Thoracic aorta (tissue), 2 donors: ENCODE results near the gene PTCH2. TPM values are rescaled to one million over a fixed set of nuclear protein-coding genes. Genes with fewer than 3 reads are reported as not detected.

ENCODE experiments used
- ATAC-seq: fragments of 150-250 bp; one replicate; pipeline ENCODE4 v1.8.0; 2017; ENCODE audit warnings: low read depth; ENCODE audit not compliant: insufficient number of reproducible peaks, low FRiP score
- DNase-seq: peaks from one replicate; pipeline ENCODE4 v3.0.0-alpha.2; 2020; ENCODE audit warnings: low spot score
- H3K27ac ChIP-seq, 2 donors: fragments of 200-600 bp; sonication (generic); 1 replicate in 1 of 2; 2 replicates in 1 of 2; pipeline ENCODE4 v1.5.1; 2016; ENCODE audit warnings: mild to moderate bottlenecking in 2 of 2, moderate library complexity in 2 of 2
- H3K27me3 ChIP-seq: fragments of 200-600 bp; sonication (generic); replicated peaks from 2 replicates; pipeline ENCODE4 v1.6.0; 2016; ENCODE audit warnings: mild to moderate bottlenecking; ENCODE audit not compliant: insufficient read depth
- H3K36me3 ChIP-seq: fragments of 200-600 bp; sonication (generic); one replicate; pipeline ENCODE4 v1.5.1; 2016
- H3K4me1 ChIP-seq, 2 donors: fragments of 200-600 bp; sonication (generic); 1 replicate in 1 of 2; 2 replicates in 1 of 2; pipeline versions ENCODE4 v1.5.1 to v1.6.0; 2016; ENCODE audit warnings: low read depth in 2 of 2, mild to moderate bottlenecking in 1 of 2; ENCODE audit not compliant: control insufficient read depth in 1 of 2
- H3K4me3 ChIP-seq: fragments of 200-600 bp; sonication (generic); 2 replicates; pipeline ENCODE4 v1.5.1; 2016; ENCODE audit warnings: mild to moderate bottlenecking
- H3K9me3 ChIP-seq: fragments of 200-600 bp; sonication (generic); 2 replicates; pipeline ENCODE4 v1.5.1; 2016
- CTCF ChIP-seq: fragments of 200-600 bp; sonication (generic); IDR thresholded peaks from one replicate; pipeline ENCODE4 v1.5.1; 2019; ENCODE audit warnings: antibody characterized with exemption
- total RNA-seq, 2 donors: library from RNA; depleted of rRNA; stranded (reverse); fragments of >200 nt; gene quantifications; one replicate each; pipeline versions ENCODE4 v1.1.0 to v1.2.3, GENCODE V29; 2016

Gene PTCH2
- total RNA-seq, 2 donors from 2014 or later, result 0.95 to 1.3 TPM

DNA sequence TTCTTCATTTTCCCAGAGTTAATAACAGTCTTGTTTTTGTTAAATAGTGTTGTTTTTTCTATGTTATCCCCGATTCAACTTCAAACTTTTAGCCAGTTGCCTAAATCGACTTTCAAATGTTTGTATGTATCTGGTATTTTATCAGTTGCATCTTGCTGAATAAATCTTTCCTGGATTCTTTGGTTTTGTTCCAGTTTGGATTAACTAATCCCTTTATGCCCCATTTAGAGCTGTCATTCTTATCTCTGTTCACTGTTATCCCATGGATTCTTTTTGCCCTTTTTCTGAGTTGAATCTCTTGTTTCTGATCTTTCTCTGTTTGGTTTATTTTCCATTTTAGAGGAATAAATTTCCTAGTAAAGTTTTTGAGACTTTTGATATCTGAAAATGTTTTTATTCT is 31.1 kb upstream of the PTCH2 start:
- Histone ChIP-seq H3K36me3 (peaks cover 12% of the 10 kb centered on the region), H3K27me3 (no peaks in the 10 kb centered on the region), H3K4me3 (no peak overlapping the region), H3K4me1 (no peaks in the 10 kb centered on the region), H3K9me3 (no peaks in the 10 kb centered on the region), H3K27ac (no peak overlapping the region)
- DNase-seq (no peak), ATAC-seq (no peak)
- no peak for TF ChIP-seq CTCF

- no peak overlapping the region for H3K27ac ChIP-seq
- H3K4me3 ChIP-seq, result no peak overlapping the region
- no peaks in the 10 kb centered on the region for H3K27me3 ChIP-seq
- no peak for ATAC-seq
- DNase-seq, result no peak
- TF ChIP-seq CTCF, result no peak
- no peaks in the 10 kb centered on the region for H3K9me3 ChIP-seq
- peaks cover 16% of the 10 kb centered on the region for H3K36me3 ChIP-seq
- H3K4me1 ChIP-seq, result no peaks in the 10 kb centered on the region
Observed at GRCh38 chr1:44870096-44870495, 27.0 kb upstream of the PTCH2 start.

GRCh38 chr1:44867801-44868200 is 24.7 kb upstream of the PTCH2 start:
- Histone ChIP-seq H3K27ac (no peak overlapping the region), H3K4me1 (no peaks in the 10 kb centered on the region), H3K36me3 (peaks cover 6% of the 10 kb centered on the region), H3K4me3 (no peak overlapping the region), H3K9me3 (no peaks in the 10 kb centered on the region), H3K27me3 (no peaks in the 10 kb centered on the region)
- no peak for DNase-seq
- no peak for TF ChIP-seq CTCF
- ATAC-seq, result no peak

DNA sequence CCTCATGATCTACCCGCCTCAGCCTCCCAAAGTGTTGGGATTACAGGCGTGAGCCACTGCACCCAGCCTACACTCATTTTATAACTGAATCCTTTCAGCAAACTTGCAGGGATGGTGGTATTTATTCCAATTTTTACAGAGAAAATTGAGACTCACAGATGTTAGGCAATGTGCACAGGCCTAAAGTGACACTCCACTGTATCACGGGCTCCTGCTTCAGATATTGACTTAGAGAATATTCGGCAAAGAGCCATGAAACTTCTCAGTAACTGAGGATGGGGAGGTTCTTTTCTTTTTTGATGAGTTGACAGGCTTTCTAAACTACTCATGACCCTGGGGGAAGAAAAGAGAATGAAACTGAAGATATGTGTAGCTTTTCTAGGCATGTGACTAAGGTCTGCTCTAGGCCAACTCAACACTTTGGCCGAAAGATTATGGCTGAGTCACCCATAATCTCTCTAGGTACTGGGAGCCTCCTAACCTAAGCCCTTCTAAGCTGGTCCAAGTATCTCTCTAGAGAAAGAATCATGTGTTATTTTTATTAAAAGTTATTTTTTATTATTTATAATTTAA is 19.9 kb upstream of the PTCH2 start:
- Histone ChIP-seq H3K9me3 (no peaks in the 10 kb centered on the region), H3K27me3 (no peaks in the 10 kb centered on the region), H3K27ac (no peak overlapping the region), H3K4me3 (no peak overlapping the region), H3K36me3 (peaks cover 4% of the 10 kb centered on the region), H3K4me1 (no peaks in the 10 kb centered on the region)
- no peak for ATAC-seq
- TF ChIP-seq CTCF, result no peak
- DNase-seq, result no peak

GRCh38 chr1:44860891-44861425 is 17.9 kb upstream of the PTCH2 start:
- H3K9me3 ChIP-seq, result no peaks in the 10 kb centered on the region
- no peaks in the 10 kb centered on the region for H3K27me3 ChIP-seq
- no peak for TF ChIP-seq CTCF
- no peak for DNase-seq
- no peak overlapping the region for H3K4me3 ChIP-seq
- no peaks in the 10 kb centered on the region for H3K4me1 ChIP-seq
- H3K27ac ChIP-seq, result no peak overlapping the region
- peaks cover 3% of the 10 kb centered on the region for H3K36me3 ChIP-seq
- no peak for ATAC-seq
